Gastroesophageal sphincter (tissue), 2 donors: ENCODE data around the gene OBSCN.

ENCODE experiments used
- POLR2A ChIP-seq, 2 donors: fragments of 450-650 bp; IDR thresholded peaks; one replicate each; pipeline ENCODE4 v1.6.1; 2017; ENCODE audit warnings: antibody characterized with exemption in 2 of 2, mild to moderate bottlenecking in 2 of 2, moderate library complexity in 1 of 2
- POLR2AphosphoS5 ChIP-seq: sonication (generic); formaldehyde crosslinking; IDR thresholded peaks from one replicate; pipeline ENCODE4 v1.6.1; 2017; ENCODE audit warnings: antibody characterized with exemption

GRCh38 chr1:228165372-228166169, 42.3 kb upstream of the OBSCN start, which contains the start of gene IBA57:
- peak; percentile 96 to 97 for TF ChIP-seq POLR2A (IDR thresholded peaks at IDR 0.05)
- TF ChIP-seq POLR2AphosphoS5 = peak; percentile 80
